Endometrium (tissue), 2 donors: Measurements from ENCODE around the gene MYO3B.

ENCODE experiments used
- FAIRE-seq: peaks from 2 replicates; lab custom pipeline; 2012; peaks lifted over from hg19 to GRCh38; lab: Jason Lieb, UNC
- donor health status: control.
- donor health status: control.

MYO3B gene

DNA sequence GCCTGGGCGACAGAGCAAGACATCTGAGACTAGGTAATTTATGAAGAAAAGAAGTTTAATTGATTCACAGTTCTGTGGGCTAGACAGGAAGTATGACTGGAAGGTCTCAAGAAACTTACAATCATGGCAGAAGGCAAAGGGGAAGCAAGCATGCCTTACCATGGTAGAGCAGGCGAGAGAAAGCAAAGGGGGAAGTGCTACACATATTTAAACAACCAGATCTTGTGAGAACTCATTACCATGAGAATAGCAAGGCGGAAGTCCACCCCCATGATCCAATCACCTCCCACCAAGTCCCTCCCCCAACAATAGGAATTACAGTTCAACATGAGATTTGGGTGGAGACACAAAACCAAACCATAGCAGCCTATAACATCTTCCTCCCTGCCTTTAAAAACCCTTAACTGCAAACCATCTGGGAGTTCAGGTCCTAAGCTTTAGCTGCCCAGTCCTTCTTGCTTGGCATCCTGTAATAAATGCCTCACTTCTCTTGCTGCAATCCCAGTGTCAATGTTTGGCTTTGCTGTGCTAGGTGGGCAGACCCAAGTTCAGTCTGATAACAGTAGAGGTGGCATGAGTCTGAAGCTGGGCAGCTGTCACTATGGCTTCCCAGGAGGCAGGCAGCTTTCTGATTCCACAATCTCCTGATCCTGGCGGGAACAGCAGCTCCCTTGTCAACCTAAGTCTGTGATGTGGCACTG is 526.0 kb downstream of the MYO3B start:
- no peak for FAIRE-seq
